ENCODE results near the gene SPCS3.

The SPCS3 gene

GRCh38 chr4:176270669-176271068 is 49.1 kb upstream of the SPCS3 start (continued):
- TF ChIP-seq ZNF639 (tag by site-specific recombination; IDR thresholded peaks at IDR 0.05), result peak; percentile 53; the same call in 1 of the 2 replicates
- peak; percentile 61; the same call in 1 of the 2 replicates for TF ChIP-seq ZNF843 (tag by site-specific recombination; IDR thresholded peaks at IDR 0.05)
- TF ChIP-seq KLF8 (tag by site-specific recombination; IDR thresholded peaks at IDR 0.05), result no peak
- no peak for TF ChIP-seq ZNF664 (tag by site-specific recombination; IDR thresholded peaks at IDR 0.05)
- peak; percentile 89 for TF ChIP-seq ZNF660 (tag by site-specific recombination; IDR thresholded peaks at IDR 0.05)
- no peak for TF ChIP-seq ZNF549 (tag by site-specific recombination; IDR thresholded peaks at IDR 0.05)
- no peak for TF ChIP-seq ZNF76 (tag by site-specific recombination; IDR thresholded peaks at IDR 0.05; ENCODE audit: borderline replicate concordance, low read depth)
- no peak for TF ChIP-seq TRIM28 (IDR thresholded peaks at IDR 0.05; ENCODE audit: borderline replicate concordance, low read length)
- TF ChIP-seq, protein P1, sequence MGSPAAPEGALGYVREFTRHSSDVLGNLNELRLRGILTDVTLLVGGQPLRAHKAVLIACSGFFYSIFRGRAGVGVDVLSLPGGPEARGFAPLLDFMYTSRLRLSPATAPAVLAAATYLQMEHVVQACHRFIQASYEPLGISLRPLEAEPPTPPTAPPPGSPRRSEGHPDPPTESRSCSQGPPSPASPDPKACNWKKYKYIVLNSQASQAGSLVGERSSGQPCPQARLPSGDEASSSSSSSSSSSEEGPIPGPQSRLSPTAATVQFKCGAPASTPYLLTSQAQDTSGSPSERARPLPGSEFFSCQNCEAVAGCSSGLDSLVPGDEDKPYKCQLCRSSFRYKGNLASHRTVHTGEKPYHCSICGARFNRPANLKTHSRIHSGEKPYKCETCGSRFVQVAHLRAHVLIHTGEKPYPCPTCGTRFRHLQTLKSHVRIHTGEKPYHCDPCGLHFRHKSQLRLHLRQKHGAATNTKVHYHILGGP (tag by site-specific recombination; IDR thresholded peaks at IDR 0.05), result no peak
- TF ChIP-seq ZNF23 (tag by site-specific recombination; IDR thresholded peaks at IDR 0.05; ENCODE audit: borderline replicate concordance), result no peak
- TF ChIP-seq ZNF311 (tag by site-specific recombination; IDR thresholded peaks at IDR 0.05; ENCODE audit: borderline replicate concordance), result no peak
- TF ChIP-seq ZNF169 (tag by site-specific recombination; IDR thresholded peaks at IDR 0.05), result no peak
- TF ChIP-seq RBAK (tag by site-specific recombination; IDR thresholded peaks at IDR 0.05), result no peak
- no peak for TF ChIP-seq ATF2 (tag by site-specific recombination; IDR thresholded peaks at IDR 0.05; ENCODE audit: low read depth)
- TF ChIP-seq ZNF433 (tag by site-specific recombination; IDR thresholded peaks at IDR 0.05; ENCODE audit: low read depth), result no peak
- no peak for TF ChIP-seq ZNF624 (tag by site-specific recombination; IDR thresholded peaks at IDR 0.05)
- TF ChIP-seq ZNF677 (tag by site-specific recombination; IDR thresholded peaks at IDR 0.05), result no peak
- no peak for TF ChIP-seq ZNF704 (tag by site-specific recombination; IDR thresholded peaks at IDR 0.05)
- TF ChIP-seq ZBTB17 (tag by site-specific recombination; IDR thresholded peaks at IDR 0.05), result peak; percentile 54; the same call in 1 of the 2 replicates
- no peak for TF ChIP-seq SETDB1 (IDR thresholded peaks at IDR 0.05; ENCODE audit: insufficient read length, low read length)
- TF ChIP-seq HOXA7 (CRISPR knock-in tag; IDR thresholded peaks at IDR 0.05; ENCODE audit: borderline replicate concordance), result no peak
- TF ChIP-seq ZXDB (tag by site-specific recombination; IDR thresholded peaks at IDR 0.05), result no peak
- TF ChIP-seq, protein P2, sequence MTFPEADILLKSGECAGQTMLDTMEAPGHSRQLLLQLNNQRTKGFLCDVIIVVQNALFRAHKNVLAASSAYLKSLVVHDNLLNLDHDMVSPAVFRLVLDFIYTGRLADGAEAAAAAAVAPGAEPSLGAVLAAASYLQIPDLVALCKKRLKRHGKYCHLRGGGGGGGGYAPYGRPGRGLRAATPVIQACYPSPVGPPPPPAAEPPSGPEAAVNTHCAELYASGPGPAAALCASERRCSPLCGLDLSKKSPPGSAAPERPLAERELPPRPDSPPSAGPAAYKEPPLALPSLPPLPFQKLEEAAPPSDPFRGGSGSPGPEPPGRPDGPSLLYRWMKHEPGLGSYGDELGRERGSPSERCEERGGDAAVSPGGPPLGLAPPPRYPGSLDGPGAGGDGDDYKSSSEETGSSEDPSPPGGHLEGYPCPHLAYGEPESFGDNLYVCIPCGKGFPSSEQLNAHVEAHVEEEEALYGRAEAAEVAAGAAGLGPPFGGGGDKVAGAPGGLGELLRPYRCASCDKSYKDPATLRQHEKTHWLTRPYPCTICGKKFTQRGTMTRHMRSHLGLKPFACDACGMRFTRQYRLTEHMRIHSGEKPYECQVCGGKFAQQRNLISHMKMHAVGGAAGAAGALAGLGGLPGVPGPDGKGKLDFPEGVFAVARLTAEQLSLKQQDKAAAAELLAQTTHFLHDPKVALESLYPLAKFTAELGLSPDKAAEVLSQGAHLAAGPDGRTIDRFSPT (tag by site-specific recombination; IDR thresholded peaks at IDR 0.05), result peak; percentile 56; the same call in 1 of the 2 replicates
- TF ChIP-seq OSR2 (tag by site-specific recombination; IDR thresholded peaks at IDR 0.05), result no peak
- no peak for TF ChIP-seq ZNF132 (tag by site-specific recombination; IDR thresholded peaks at IDR 0.05; ENCODE audit: borderline replicate concordance)
- no peak for TF ChIP-seq KLF17 (tag by site-specific recombination; IDR thresholded peaks at IDR 0.05)
- TF ChIP-seq ZNF48 (tag by site-specific recombination; IDR thresholded peaks at IDR 0.05), result no peak
- no peak for TF ChIP-seq ZNF776 (tag by site-specific recombination; IDR thresholded peaks at IDR 0.05; ENCODE audit: borderline replicate concordance)
- TF ChIP-seq ZNF610 (tag by site-specific recombination; IDR thresholded peaks at IDR 0.05; ENCODE audit: borderline replicate concordance), result no peak
